ENCODE measurements around the gene DNAH7.

DNA sequence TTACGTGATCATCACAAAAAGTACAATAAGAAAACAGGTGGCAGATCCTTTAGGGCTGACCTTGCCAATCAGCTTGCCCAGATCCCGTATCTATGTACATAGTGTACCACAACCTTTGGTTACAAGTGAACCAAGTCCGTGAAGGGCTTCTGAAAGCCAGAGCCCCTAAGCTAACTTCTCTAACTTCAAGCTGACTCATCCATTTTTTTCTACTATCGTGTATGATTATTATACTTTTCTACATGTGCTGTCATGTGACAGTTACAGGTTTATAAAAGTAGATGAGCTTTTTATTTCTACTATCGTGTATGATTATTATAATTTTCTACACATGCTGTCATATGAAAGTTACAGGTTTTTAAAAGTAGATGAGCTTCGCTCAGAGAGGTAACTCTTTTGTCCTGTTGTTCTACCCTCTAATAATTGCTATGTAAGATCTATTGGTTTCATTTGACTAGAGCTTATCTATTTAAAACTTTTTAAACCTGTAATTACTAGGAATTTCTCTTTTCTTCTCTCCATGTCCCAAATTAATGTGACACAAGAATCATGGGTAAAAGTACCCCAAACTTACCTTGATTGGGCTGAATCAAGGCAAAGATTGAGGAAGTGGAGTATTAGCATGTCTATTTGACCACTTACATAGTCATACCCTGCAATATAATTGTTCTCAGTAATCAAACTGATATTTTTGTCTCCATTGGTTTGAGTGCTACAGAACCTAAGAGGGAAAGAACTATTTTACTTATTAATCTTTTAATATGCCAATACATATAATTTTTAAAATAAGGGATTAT is 29.4 kb upstream of the DNAH7 start:
- TF ChIP-seq GATA2 (IDR thresholded peaks at IDR 0.05; ENCODE audit: low read depth, low read length) (no peak), GATA3 (IDR thresholded peaks at IDR 0.05; ENCODE audit: low read depth, low read length) (no peak)
